Spleen (tissue), 11 donors: Measurements from ENCODE around the gene APOL4. TPM values are rescaled to one million over a fixed set of nuclear protein-coding genes. Genes with fewer than 3 reads are reported as not detected.

Experiments
- DNase-seq: peaks from one replicate; pipeline ENCODE4 v3.0.0-alpha.2; 2020
- H3K27ac ChIP-seq, 8 donors: fragments of 200-600 bp; sonication (generic) in 7 of 8; 1 replicate in 4 of 8; 2 replicates in 4 of 8; pipeline versions ENCODE4 v1.5.0 to v1.8.0; 2016 to 2021; ENCODE audit warnings: inconsistent platforms in 4 of 8, mild to moderate bottlenecking in 4 of 8, moderate library complexity in 1 of 8
- H3K27me3 ChIP-seq, 7 donors: fragments of 200-600 bp; sonication (generic) in 6 of 7; replicated peaks in 1 of 7; 1 replicate in 4 of 7; 2 replicates in 3 of 7; pipeline versions ENCODE4 v1.5.0 to v1.8.0; 2016 to 2021; ENCODE audit warnings: inconsistent platforms in 3 of 7, mild to moderate bottlenecking in 1 of 7
- H3K36me3 ChIP-seq, 6 donors: fragments of 200-600 bp; sonication (generic) in 5 of 6; 1 replicate in 4 of 6; 2 replicates in 2 of 6; pipeline versions ENCODE4 v1.5.0 to v1.8.0; 2016 to 2021; ENCODE audit warnings: inconsistent platforms in 2 of 6
- H3K4me1 ChIP-seq, 6 donors: fragments of 200-600 bp; sonication (generic) in 5 of 6; 1 replicate in 3 of 6; 2 replicates in 3 of 6; pipeline versions ENCODE4 v1.5.0 to v1.8.0; 2016 to 2021; ENCODE audit warnings: inconsistent platforms in 3 of 6
- H3K4me3 ChIP-seq, 8 donors: fragments of 200-600 bp; sonication (generic) in 7 of 8; 1 replicate in 4 of 8; 2 replicates in 4 of 8; pipeline versions ENCODE4 v1.5.0 to v1.8.0; 2016 to 2021; ENCODE audit warnings: inconsistent platforms in 4 of 8, mild to moderate bottlenecking in 4 of 8, moderate library complexity in 2 of 8
- H3K9me3 ChIP-seq, 8 donors: fragments of 200-600 bp; sonication (generic) in 7 of 8; 1 replicate in 4 of 8; 2 replicates in 4 of 8; pipeline versions ENCODE4 v1.5.0 to v1.8.0; 2016 to 2021; ENCODE audit warnings: inconsistent platforms in 4 of 8
- CTCF ChIP-seq, 11 experiments: fragments of 200-600 bp in 7 of 11; fragments of 450-650 bp in 4 of 11; sonication (generic) in 4 of 11; IDR thresholded peaks in 8 of 11; conservative IDR thresholded peaks in 3 of 11; 1 replicate in 7 of 11; 2 replicates in 4 of 11; pipeline versions ENCODE4 v1.4.0 to v1.8.0; 2016 to 2021; ENCODE audit warnings: antibody characterized with exemption in 11 of 11, inconsistent platforms in 4 of 11, mild to moderate bottlenecking in 1 of 11
- POLR2A ChIP-seq, 3 donors: fragments of 450-650 bp; IDR thresholded peaks; one replicate each; pipeline ENCODE4 v1.5.1; 2017; ENCODE audit warnings: antibody characterized with exemption in 3 of 3, mild to moderate bottlenecking in 1 of 3
- POLR2AphosphoS5 ChIP-seq, 3 donors: sonication (generic); formaldehyde crosslinking; IDR thresholded peaks; one replicate each; pipeline ENCODE4 v1.5.1; 2017; ENCODE audit warnings: antibody characterized with exemption in 3 of 3
- WGBS, 5 donors: extraction: QIAGEN DNeasy Blood & Tissue Kit in 3 of 5; methylation state at CpG; one replicate each; pipeline versions ENCODE4 v1.1.5 to v1.1.7; 2013 to 2018; 5-methylcytosine and 5-hydroxymethylcytosine counted together
- intact Hi-C: fragments of 100-400 bp; cut with DNase I; formaldehyde crosslinking; loops from one replicate; pipeline ENCODE4 v1.15.0; 2023; ENCODE audit warnings: low total_unique reads
- polyA plus RNA-seq, 3 donors: library from polyadenylated mRNA; stranded (reverse); fragments of 200-250 nt; gene quantifications; one replicate each; pipeline ENCODE4 v1.2.1, GENCODE V29; 2013
- total RNA-seq, 7 donors: library from RNA; depleted of rRNA in 3 of 7; stranded (reverse); fragments of >200 nt in 3 of 7; fragmentation: NEBNext Ultra II Directional in 4 of 7; extraction: Animal tissue kit (Norgen Biotek cat#: 25700) in 4 of 7; gene quantifications; one replicate each; pipeline versions ENCODE4 v1.1.0 to v1.2.1, GENCODE V29; 2016 to 2021
- donor health status: healthy with polysubstance abuse.
- donor health status: DM: no; HTN: no; CAD: no; lungs with moderate emphysema.
- donor health status: DM: no; HTN: no; CAD: no.
- donor health status: Bipolar disorder and iron deficiency.
- donor health status: healthy.
- donor health status: DM: no; HTN: no; CAD: no.
- donor health status: DM: yes; HTN: yes; CAD: no.

Gene APOL4
- total and polyA plus RNA-seq, 10 donors: 2.5 to 14.4 (median 3.9) TPM; not detected in 1

- Histone ChIP-seq H3K4me1 (peaks cover 32 to 100% (median 86%) of the 10 kb centered on the region in 6 donors), H3K4me3 (peak within 1 kb of the TSS; percentile 44 to 84 (median 56)), H3K9me3 (no peaks in the 10 kb centered on the region), H3K27me3 (no peaks in the 10 kb centered on the region), H3K36me3 (peaks cover 0 to 5% (median 0%) of the 10 kb centered on the region in 6 donors), H3K27ac (peak within 1 kb of the TSS; percentile 77 to 96 (median 90))
- TF ChIP-seq CTCF (IDR thresholded peaks at IDR 0.05 in 8 of 11, conservative IDR thresholded peaks at IDR 0.05 in 3 of 11) (no peak), POLR2A (IDR thresholded peaks at IDR 0.05) (peak in 2 of 3 donors; percentile 65 to 95), POLR2AphosphoS5 (IDR thresholded peaks at IDR 0.05) (peak in 2 of 3 donors; percentile 79 to 92)
- 0 to 11% (median 6%) methylated on average over 2 to 3 of the region's 3 CpGs for WGBS, 5 donors
- peak; percentile 87 for DNase-seq
- intact Hi-C loops: no loop called here
Observed at GRCh38 chr22:36160499-36160942, 41.1 kb downstream of the APOL4 start, which contains the start of gene APOL3. APOL3 (minus strand) TSS chr22:36160755; CDS start chr22:36149055, 11,700 bp downstream.

- Histone ChIP-seq H3K9me3 (no peaks in the 10 kb centered on the region), H3K27ac (peak overlapping the region; percentile 77 to 96 (median 90)), H3K4me1 (peaks cover 56 to 100% (median 94%) of the 10 kb centered on the region in 6 donors), H3K27me3 (no peaks in the 10 kb centered on the region), H3K4me3 (peak overlapping the region; percentile 32 to 84 (median 55)), H3K36me3 (peaks cover 0 to 27% (median 2%) of the 10 kb centered on the region in 6 donors)
- intact Hi-C loops: no loop called here
- TF ChIP-seq POLR2A (IDR thresholded peaks at IDR 0.05) (peak in 2 of 3 donors; percentile 24 to 43), POLR2AphosphoS5 (IDR thresholded peaks at IDR 0.05) (peak; percentile 71 to 91 (median 85)), CTCF (IDR thresholded peaks at IDR 0.05 in 8 of 11, conservative IDR thresholded peaks at IDR 0.05 in 3 of 11) (no peak)
- 2 to 6% (median 6%) methylated on average over 15 of the region's 15 CpGs for WGBS, 5 donors
- DNase-seq: peak; percentile 84
Observed at GRCh38 chr22:36156515-36157419, 44.8 kb downstream of the APOL4 start.

GRCh38 chr22:36156119-36156514 is 45.5 kb downstream of the APOL4 start:
- H3K27me3 ChIP-seq: no peaks in the 10 kb centered on the region
- TF ChIP-seq POLR2AphosphoS5 (IDR thresholded peaks at IDR 0.05) (no peak), CTCF (IDR thresholded peaks at IDR 0.05 in 8 of 11, conservative IDR thresholded peaks at IDR 0.05 in 3 of 11) (no peak), POLR2A (IDR thresholded peaks at IDR 0.05) (no peak)
- peak overlapping the region; percentile 32 to 84 (median 55) for H3K4me3 ChIP-seq
- no peak for DNase-seq
- H3K4me1 ChIP-seq: peaks cover 57 to 100% (median 93%) of the 10 kb centered on the region in 6 donors
- H3K36me3 ChIP-seq: peaks cover 0 to 27% (median 2%) of the 10 kb centered on the region in 6 donors
- 43 to 60% (median 49%) methylated on average over 8 of the region's 8 CpGs for WGBS, 5 donors
- intact Hi-C loops: no loop called here
- no peaks in the 10 kb centered on the region for H3K9me3 ChIP-seq
- H3K27ac ChIP-seq: peak overlapping the region; percentile 77 to 96 (median 90)

GRCh38 chr22:36155702-36156101 is 45.9 kb downstream of the APOL4 start:
- TF ChIP-seq POLR2A (IDR thresholded peaks at IDR 0.05): no peak
- TF ChIP-seq POLR2AphosphoS5 (IDR thresholded peaks at IDR 0.05): peak; percentile 44 to 81 (median 64)
- TF ChIP-seq CTCF (IDR thresholded peaks at IDR 0.05 in 8 of 11, conservative IDR thresholded peaks at IDR 0.05 in 3 of 11): no peak
- intact Hi-C loops: no loop called here
- Histone ChIP-seq H3K9me3 (no peaks in the 10 kb centered on the region), H3K36me3 (peaks cover 0 to 30% (median 2%) of the 10 kb centered on the region in 6 donors), H3K27ac (peak overlapping the region; percentile 77 to 96 (median 90)), H3K27me3 (no peaks in the 10 kb centered on the region), H3K4me3 (peak overlapping the region in 6 of 8 donors; percentile 46 to 84 (median 57)), H3K4me1 (peaks cover 56 to 100% (median 93%) of the 10 kb centered on the region in 6 donors)
- no peak for DNase-seq
- 49 to 66% (median 55%) methylated on average over 3 to 7 of the region's 7 CpGs for WGBS, 5 donors
